ENCODE data around the gene RBP3.

The RBP3 gene

DNA sequence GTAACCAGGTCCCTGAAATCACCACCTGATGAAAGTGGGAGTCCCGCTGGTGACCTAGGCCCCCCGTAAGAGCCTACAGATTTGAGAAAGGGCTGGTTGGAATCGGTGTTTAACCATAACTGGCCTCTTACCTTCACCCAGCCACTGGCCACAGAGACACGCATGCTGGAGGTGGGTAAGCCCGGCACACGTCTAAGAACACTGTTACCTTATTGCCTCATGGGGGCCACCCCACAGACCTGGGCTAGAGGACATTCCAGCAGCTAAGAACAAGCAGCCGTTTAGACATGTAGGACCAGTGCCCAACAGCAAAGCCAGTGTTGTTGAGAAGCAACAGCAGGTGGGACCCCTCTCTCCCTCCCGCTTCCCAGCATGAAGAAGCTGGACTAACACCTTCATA lies 28.4 kb upstream of the RBP3 start:
- no peak for DNase-seq

DNA sequence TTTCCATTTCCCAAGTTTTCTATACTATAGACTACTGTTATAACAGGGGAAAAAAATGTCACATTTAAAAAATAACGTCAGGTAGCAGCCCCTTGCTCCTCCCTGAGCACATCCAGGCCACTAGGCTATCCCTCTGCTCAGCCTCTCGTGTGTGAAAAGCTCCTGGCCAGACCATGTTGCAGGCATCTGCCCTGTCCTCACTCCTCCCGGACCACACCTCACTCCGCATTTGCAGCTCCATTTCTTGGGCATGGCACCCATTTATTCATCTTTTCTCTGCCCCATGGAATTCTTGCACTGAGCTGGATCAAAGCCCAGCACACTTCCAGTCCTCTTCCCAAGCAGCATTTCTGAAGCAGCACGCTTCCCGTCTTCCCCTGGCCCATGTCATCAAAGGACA lies 27.4 kb upstream of the RBP3 start:
- DNase-seq, result no peak

GRCh38 chr10:47321521-47322195 lies 26.5 kb upstream of the RBP3 start:
- no peak for DNase-seq

DNA sequence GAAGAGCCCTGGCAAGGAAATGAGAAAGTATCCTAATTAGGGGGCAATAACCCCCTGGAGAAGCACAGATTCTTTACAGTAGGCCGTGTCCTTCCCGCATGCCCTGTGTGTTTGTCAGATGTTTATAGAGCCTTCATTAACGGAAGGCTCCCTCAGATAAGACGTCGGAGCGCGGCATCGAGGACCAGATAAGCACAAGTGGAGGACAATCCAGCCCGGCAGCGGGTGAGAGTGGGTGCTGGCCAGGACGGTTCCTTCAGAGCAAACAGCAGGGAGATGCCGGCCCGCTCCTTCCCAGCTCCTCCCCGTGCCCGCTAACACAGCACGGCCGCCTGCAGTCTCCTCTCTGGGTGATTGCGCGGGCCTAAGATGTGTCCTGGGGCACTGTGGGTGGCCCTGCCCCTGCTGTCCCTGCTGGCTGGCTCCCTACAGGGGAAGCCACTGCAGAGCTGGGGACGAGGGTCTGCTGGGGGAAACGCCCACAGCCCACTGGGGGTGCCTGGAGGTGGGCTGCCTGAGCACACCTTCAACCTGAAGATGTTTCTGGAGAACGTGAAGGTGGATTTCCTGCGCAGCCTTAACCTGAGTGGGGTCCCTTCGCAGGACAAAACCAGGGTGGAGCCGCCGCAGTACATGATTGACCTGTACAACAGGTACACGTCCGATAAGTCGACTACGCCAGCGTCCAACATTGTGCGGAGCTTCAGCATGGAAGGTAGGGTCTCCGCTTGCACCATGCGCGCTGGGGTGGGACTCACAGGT lies 25.7 kb upstream of the RBP3 start, which contains the start of gene GDF2:
GDF2 (plus strand) TSS at position 155 of the 762 bp plus-strand sequence; CDS start at position 370, 215 bp downstream.
- DNase-seq, result no peak

- DNase-seq, result no peak
These were observed 25.1 kb upstream of the RBP3 start for GRCh38 chr10:47323087-47323486.

GRCh38 chr10:47323636-47324296 lies 24.4 kb upstream of the RBP3 start:
- DNase-seq, result no peak

- no peak for DNase-seq
These were observed 22.6 kb upstream of the RBP3 start for GRCh38 chr10:47325303-47326291.

DNA sequence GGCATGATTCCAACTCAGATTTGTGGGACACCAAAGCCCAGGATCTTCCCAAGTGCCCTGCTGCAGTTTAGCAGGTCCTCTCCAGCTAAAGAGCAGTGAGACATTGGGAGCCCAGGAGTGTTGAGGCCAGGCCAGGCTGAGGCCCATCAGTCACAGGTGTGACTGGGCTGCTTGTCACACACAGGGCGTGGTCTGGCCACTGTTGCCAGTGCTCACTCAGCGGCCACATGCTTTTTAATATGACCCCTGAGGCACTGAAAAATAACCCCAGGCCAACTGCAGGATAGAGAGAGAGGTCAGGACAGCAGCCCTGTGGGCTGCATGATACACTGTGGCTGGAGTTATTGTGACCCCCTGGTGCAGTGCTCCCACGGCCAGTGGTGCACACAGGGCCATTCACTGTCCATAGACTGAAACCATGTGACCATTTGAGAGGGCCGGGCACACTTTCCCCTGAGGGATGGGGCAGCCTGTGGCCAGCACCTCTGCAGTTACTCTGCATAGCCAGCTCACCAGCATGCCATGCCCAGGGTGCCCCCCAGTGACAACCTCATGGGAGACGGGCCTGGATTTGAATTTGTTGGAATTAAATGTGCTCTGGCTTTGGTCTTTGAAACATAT lies 21.7 kb upstream of the RBP3 start:
- DNase-seq, result no peak

DNA sequence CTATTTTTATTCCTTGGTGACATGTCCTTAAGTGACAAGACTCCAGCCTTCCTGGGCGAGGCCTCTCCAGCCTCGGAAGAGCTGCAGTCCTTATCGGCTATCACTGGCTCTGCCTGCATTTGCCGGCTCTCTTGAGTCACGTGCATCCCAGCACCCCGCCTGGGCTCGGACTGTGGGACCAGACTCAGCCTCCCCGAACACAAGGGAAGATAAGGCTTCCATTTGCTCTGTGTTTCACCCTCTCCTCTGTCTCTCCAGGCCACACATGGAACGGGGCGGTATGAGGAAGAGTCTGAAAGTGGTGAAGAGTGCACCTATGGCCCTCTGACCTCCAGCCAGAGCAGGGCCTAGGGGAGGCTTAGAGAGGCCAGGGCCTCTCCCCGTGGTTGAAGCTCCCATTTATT lies 21.2 kb upstream of the RBP3 start:
- DNase-seq, result no peak

DNA sequence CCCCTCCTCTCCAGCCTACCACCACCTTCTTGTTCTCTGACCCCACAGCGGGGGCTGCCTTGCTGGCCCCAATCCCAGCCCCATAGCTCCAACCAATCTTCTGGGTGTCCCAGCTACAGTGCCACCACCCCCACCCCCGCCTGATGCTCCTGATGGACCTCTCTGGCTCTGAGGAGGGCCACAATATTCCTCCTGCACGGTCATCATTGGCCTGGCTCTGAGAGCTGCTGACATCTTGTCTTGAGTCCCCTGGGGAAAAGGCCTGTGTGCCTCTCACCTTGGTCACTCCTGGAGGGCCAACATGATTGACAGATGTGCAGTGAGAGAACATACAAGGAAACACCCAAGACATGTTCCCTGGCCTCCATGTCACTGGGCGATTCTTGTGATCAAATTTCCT lies 18.3 kb upstream of the RBP3 start:
- DNase-seq, result no peak

GRCh38 chr10:47330366-47330765 lies 17.8 kb upstream of the RBP3 start:
- DNase-seq, result no peak

- DNase-seq, result no peak
These were observed 17.4 kb upstream of the RBP3 start for GRCh38 chr10:47330804-47331203.

DNA sequence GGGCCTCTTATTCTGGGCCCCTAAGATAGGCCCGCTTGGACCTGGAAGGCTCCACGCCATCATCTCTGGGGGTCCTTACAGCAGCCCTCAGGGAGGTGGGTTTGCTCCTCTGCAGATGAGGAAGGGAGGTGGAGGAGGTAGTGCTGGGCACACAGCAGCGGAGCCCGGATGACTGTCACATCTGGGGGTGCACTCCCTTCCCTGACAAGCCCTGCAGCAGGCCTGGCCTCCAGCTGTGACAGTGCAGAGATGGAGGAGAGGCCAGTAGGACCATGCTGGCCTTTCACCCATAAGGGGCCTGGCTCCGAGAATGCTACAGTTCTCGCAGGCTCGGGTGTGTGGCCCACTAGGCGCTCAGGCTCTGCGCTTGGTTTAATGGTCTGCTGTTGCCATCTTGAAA lies 16.7 kb upstream of the RBP3 start:
- DNase-seq, result no peak

DNA sequence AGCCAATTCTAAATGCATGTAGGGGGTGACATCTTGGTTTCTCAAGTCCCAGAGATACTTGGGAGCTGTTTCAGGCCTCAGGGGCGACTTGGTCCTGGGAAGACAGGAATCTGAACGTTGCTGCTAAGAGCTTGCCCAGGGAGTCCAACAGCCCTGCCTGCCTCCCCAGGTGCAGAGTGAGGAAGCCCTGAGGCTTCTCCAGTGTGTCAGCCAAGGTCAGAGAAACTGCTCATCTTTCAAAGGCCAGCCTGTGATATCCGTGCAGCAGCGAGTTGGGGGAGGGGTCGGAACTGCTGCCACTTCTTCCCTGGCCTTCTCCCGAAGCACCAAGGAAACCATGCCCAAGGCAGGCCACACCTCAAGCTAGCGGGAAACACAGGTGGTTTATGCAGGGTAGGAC lies 16.2 kb upstream of the RBP3 start:
- no peak for DNase-seq

DNA sequence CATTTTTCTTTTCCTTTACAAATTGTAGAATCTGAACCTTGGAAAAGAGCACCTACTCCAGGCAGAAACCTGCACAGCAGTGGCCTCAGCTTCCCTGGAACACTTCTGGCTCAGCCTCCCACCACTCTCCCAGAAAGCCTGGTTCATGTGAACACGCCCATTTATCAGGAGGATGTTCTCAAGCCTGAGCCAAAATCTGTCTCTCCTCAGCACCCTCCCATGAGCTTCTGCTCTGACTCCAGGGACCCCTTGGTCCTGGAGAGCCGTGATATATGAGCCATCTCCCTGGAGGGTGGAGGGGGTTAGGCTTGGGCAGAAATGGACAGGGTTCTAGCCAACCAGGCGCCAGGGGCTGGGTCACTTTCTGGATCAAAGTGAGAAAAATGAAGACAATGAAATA lies 15.8 kb upstream of the RBP3 start:
- no peak for DNase-seq

DNA sequence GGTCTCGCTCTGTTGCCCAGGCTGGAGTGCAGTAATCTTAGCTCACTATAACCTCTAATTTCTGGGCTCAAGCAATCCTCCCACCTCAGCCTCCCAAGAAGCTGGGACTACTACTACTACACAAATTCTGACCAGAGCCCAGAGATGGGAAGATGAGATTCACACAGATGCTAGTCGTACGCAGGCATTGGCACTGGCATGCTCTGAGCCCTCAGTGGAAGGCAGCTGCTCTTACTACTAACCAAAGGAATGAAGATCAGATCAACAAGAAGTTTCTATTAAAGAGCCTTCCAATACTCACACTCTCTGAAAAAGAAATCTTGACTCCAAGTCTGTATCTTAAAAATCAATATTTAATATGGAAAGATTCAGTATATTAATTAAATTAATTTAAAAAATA lies 15.2 kb upstream of the RBP3 start:
- DNase-seq, result no peak

- no peak for DNase-seq
These were observed 14.6 kb upstream of the RBP3 start for GRCh38 chr10:47333532-47333931.

- DNase-seq, result no peak
These were observed 13.5 kb upstream of the RBP3 start for GRCh38 chr10:47334466-47335295.

GRCh38 chr10:47335906-47336305 lies 12.3 kb upstream of the RBP3 start:
- no peak for DNase-seq

DNA sequence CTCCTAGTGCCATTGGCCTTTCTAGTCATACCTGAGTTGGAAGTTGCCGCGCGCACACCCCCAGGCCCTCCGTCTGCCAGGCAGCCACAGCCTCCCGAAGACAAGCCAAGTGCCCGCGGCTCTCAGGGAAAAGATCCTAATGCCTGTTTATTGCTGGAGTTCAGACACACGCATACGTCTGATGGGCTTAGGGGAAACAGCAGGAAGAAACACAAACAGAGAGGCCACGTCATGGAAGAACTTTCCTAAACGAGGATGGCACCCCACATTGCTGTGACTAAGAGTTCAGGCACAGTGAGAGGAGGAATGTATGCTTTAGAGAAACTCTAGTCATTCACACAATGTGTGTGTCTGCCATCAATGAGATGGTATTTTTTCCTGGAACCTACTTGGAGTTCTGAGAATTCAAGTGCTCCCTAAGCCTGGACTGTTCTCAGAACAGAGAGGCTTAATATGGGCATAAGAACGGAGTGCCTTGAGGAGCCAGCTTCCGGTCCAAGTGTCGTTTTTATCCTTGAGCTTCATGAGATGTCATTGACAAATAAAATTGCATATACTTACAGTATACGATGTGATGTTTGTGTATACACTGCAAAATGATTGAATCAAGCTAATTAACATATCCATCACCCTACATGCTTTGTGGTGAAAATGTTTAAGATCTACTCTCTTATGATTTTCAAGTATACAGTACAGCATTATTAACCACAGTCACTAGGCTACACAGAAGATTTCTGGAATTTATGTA lies 11.6 kb upstream of the RBP3 start:
- no peak for DNase-seq

- no peak for DNase-seq
These were observed 10.9 kb upstream of the RBP3 start for GRCh38 chr10:47337310-47337709.
